ENCODE measurements around the gene MAP7D3.

The MAP7D3 gene

GRCh38 chrX:136227074-136227473 lies 24.1 kb downstream of the MAP7D3 start:
- no peaks in the 10 kb centered on the region for H3K9me3 ChIP-seq

GRCh38 chrX:136221851-136222513 lies 29.2 kb downstream of the MAP7D3 start:
- H3K4me3 ChIP-seq, result no peak overlapping the region
- intact Hi-C loops (cut with DNase I; ENCODE audit: low total_unique reads), result no loop called here
- TF ChIP-seq CTCF (IDR thresholded peaks at IDR 0.05), result no peak
- H3K27ac ChIP-seq, result no peak overlapping the region
- no peaks in the 10 kb centered on the region for H3K9me3 ChIP-seq
- no peaks in the 10 kb centered on the region for H3K27me3 ChIP-seq
- DNase-seq, result no peak
- H3K36me3 ChIP-seq, result peaks cover 40 to 70% (median 62%) of the 10 kb centered on the region in 3 donors
- no peaks in the 10 kb centered on the region for H3K4me1 ChIP-seq

More at GRCh38 chrX:136227074-136227473, 24.1 kb downstream of the MAP7D3 start:
- H3K27ac ChIP-seq, result no peak overlapping the region
- no peak for DNase-seq
- H3K27me3 ChIP-seq, result no peaks in the 10 kb centered on the region
- intact Hi-C loops (cut with DNase I; ENCODE audit: low total_unique reads), result no loop called here
- H3K4me1 ChIP-seq, result no peaks in the 10 kb centered on the region
- TF ChIP-seq CTCF (IDR thresholded peaks at IDR 0.05), result no peak
- H3K4me3 ChIP-seq, result no peak overlapping the region
- H3K36me3 ChIP-seq, result peaks cover 42 to 65% (median 46%) of the 10 kb centered on the region in 3 donors

- intact Hi-C loops (cut with DNase I; ENCODE audit: low total_unique reads), result no loop called here
- Histone ChIP-seq H3K4me1 (no peaks in the 10 kb centered on the region), H3K27me3 (no peaks in the 10 kb centered on the region), H3K27ac (peak overlapping the region in 1 of 2 donors; percentile 25), H3K36me3 (peaks cover 38 to 59% (median 52%) of the 10 kb centered on the region in 3 donors), H3K4me3 (no peak overlapping the region), H3K9me3 (no peaks in the 10 kb centered on the region)
- DNase-seq, result no peak
- TF ChIP-seq CTCF (IDR thresholded peaks at IDR 0.05), result no peak
Observed at GRCh38 chrX:136220951-136221350, 30.2 kb downstream of the MAP7D3 start.

- Histone ChIP-seq H3K36me3 (peaks cover 38 to 55% (median 49%) of the 10 kb centered on the region in 3 donors), H3K4me1 (no peaks in the 10 kb centered on the region), H3K27ac (peak overlapping the region in 1 of 2 donors; percentile 25), H3K9me3 (no peaks in the 10 kb centered on the region), H3K4me3 (no peak overlapping the region), H3K27me3 (no peaks in the 10 kb centered on the region)
- DNase-seq, result no peak
- intact Hi-C loops (cut with DNase I; ENCODE audit: low total_unique reads), result no loop called here
- no peak for TF ChIP-seq CTCF (IDR thresholded peaks at IDR 0.05)
Observed at GRCh38 chrX:136220540-136220939, 30.7 kb downstream of the MAP7D3 start.

GRCh38 chrX:136219893-136220292 lies 31.3 kb downstream of the MAP7D3 start:
- Histone ChIP-seq H3K4me3 (no peak overlapping the region), H3K9me3 (no peaks in the 10 kb centered on the region), H3K27me3 (no peaks in the 10 kb centered on the region), H3K4me1 (peaks cover 0 to 1% (median 0%) of the 10 kb centered on the region in 4 donors), H3K27ac (no peak overlapping the region), H3K36me3 (peaks cover 38 to 49% (median 45%) of the 10 kb centered on the region in 3 donors)
- intact Hi-C loops (cut with DNase I; ENCODE audit: low total_unique reads), result no loop called here
- DNase-seq, result no peak
- TF ChIP-seq CTCF (IDR thresholded peaks at IDR 0.05), result no peak
